Suprapubic skin (tissue), 4 donors: ENCODE measurements around the gene SAPCD1. TPM values are rescaled to one million over a fixed set of nuclear protein-coding genes. Genes with fewer than 3 reads are reported as not detected.
A peak's percentile ranks its signal among the peaks of the same experiment; 100 is the strongest.
"Not testable (repeated sequence)": the region's sequence is repeated elsewhere in the genome, so short reads cannot be mapped to it uniquely, and the experiment has no call there.

Experiments used
- DNase-seq, 2 donors: peaks; one replicate each; pipeline ENCODE4 v3.0.0-alpha.2; 2019; ENCODE audit warnings: low spot score in 2 of 2
- H3K27ac ChIP-seq: fragments of 200-600 bp; sonication (generic); one replicate; pipeline ENCODE4 v1.5.1; 2019
- H3K27me3 ChIP-seq: fragments of 200-600 bp; sonication (generic); one replicate; pipeline ENCODE4 v1.5.1; 2019
- H3K36me3 ChIP-seq: fragments of 200-600 bp; sonication (generic); one replicate; pipeline ENCODE4 v1.5.1; 2019
- H3K4me1 ChIP-seq: fragments of 200-600 bp; sonication (generic); one replicate; pipeline ENCODE4 v1.5.1; 2019
- H3K4me3 ChIP-seq: fragments of 200-600 bp; sonication (generic); one replicate; pipeline ENCODE4 v1.5.1; 2019; ENCODE audit warnings: mild to moderate bottlenecking
- H3K9me3 ChIP-seq: fragments of 200-600 bp; sonication (generic); one replicate; pipeline ENCODE4 v1.5.1; 2019
- EP300 ChIP-seq: sonication (generic); formaldehyde crosslinking; IDR thresholded peaks from one replicate; pipeline ENCODE4 v1.6.1; 2017; ENCODE audit warnings: antibody characterized with exemption
- POLR2A ChIP-seq, 2 donors: fragments of 450-650 bp; IDR thresholded peaks; one replicate each; pipeline ENCODE4 v1.6.1; 2017; ENCODE audit warnings: antibody characterized with exemption in 2 of 2, mild to moderate bottlenecking in 2 of 2, moderate library complexity in 2 of 2
- POLR2AphosphoS5 ChIP-seq, 3 donors: sonication (generic); formaldehyde crosslinking; IDR thresholded peaks; one replicate each; pipeline ENCODE4 v1.6.1; 2017; ENCODE audit warnings: antibody characterized with exemption in 3 of 3
- WGBS: methylation state at CpG from one replicate; pipeline ENCODE4 v1.1.5; 2018; 5-methylcytosine and 5-hydroxymethylcytosine counted together
- total RNA-seq, 4 donors: library from RNA; depleted of rRNA; stranded (reverse); fragments of >200 nt; gene quantifications; one replicate each; pipeline ENCODE4 v1.1.0, GENCODE V29; 2016
- TF ChIP-seq, protein P1 (sequence below), 2 donors: fragments of 200-600 bp in 1 of 2; fragments of 450-650 bp in 1 of 2; sonication (generic) in 1 of 2; IDR thresholded peaks; one replicate each; pipeline ENCODE4 v1.5.1; 2016 to 2019; ENCODE audit warnings: antibody characterized with exemption in 2 of 2, mild to moderate bottlenecking in 1 of 2, moderate library complexity in 1 of 2

SAPCD1 gene
- total RNA-seq, 4 donors from 2014 or later, result 9.3 to 42.2 (median 20.3) TPM

DNA sequence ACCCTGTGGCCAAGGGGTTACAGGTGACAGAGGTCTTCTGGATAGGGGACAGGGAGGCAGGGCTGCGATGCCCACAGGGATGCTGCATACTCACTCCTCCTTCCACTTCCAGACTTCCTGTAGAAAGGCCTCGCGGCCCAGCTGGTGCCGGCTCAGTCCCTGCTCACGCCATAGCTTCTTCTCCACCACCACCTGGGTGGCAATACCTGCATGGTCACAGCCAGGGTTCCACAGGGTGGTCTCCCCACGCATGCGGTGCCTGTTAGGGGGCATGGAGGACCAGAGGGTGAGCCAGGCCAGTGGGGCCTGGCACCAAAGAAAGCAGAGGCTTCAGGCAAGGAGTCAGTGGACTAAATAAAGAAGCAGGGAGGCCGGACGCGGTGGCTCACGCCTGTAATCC, 23.0 kb downstream of the SAPCD1 start:
- peaks cover 80% of the 10 kb centered on the region for H3K36me3 ChIP-seq
- WGBS, result 94% methylated on average over 7 of the region's 11 CpGs
- TF ChIP-seq POLR2AphosphoS5 (IDR thresholded peaks at IDR 0.05), result no peak
- TF ChIP-seq POLR2A (IDR thresholded peaks at IDR 0.05), result no peak
- no peak for TF ChIP-seq EP300

DNA sequence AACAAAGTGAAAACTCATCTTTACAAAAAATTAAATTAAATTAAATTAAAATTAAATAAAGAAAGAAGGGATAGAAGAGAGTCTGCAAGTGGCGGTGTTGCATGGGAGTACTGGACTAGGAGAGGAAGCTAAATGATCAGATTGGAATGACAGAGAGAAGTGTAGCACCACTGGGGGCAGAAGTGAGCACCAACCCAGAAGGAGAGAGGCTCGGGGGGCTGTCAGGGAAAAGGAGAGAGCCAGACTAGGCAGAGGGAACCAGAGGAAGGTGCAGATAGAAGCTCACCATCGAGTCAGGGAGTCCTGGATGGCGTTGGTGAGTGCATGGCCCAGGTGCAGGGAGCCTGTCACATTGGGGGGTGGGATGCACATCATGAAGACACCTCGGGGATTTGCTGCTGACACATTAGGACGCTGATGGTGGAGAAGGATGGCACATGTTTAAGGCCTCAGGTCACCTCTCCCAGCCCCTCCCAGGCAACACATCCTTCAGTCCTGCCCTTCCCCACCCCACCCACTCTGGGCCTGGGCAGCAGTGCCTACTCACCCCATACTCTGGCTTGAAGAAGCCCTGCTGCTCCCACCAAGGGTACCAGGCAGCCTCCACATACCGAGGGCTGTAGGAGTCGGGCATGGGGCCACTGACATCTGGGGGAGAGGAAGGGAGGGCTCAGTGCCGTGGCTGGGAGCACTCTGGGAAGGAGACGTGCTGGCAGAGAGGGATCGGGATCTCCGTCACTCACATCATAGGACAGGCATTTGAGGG, 29.1 kb downstream of the SAPCD1 start:
- DNase-seq, result no peak
- H3K36me3 ChIP-seq, result peaks cover 45% of the 10 kb centered on the region

More for the DNA sequence above, 23.0 kb downstream of the SAPCD1 start:
- DNase-seq, result no peak
- Histone ChIP-seq H3K4me1 (peaks cover 2% of the 10 kb centered on the region), H3K27me3 (no peaks in the 10 kb centered on the region), H3K27ac (no peak overlapping the region), H3K9me3 (no peaks in the 10 kb centered on the region), H3K4me3 (no peak overlapping the region)

DNA sequence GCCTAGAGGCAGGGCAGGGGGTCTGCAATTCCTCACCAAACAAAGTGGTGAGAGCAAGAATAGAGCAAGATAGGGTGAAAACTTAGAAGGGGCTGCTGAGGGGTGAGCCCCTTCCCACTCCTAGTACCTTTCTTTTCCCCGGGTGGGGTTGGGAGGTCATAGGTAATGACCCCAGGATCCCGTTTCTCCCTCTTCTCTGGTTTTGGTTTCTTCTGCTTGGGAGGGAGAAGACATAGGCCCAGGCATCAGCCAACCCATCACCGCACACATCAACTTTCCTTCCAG, 29.6 kb downstream of the SAPCD1 start:
- Histone ChIP-seq H3K9me3 (no peaks in the 10 kb centered on the region), H3K4me1 (peaks cover 41% of the 10 kb centered on the region), H3K27me3 (no peaks in the 10 kb centered on the region), H3K27ac (no peak overlapping the region), H3K36me3 (peaks cover 45% of the 10 kb centered on the region), H3K4me3 (no peak overlapping the region)
- WGBS, result 72% methylated on average over 3 of the region's 3 CpGs
- TF ChIP-seq, protein P1, sequence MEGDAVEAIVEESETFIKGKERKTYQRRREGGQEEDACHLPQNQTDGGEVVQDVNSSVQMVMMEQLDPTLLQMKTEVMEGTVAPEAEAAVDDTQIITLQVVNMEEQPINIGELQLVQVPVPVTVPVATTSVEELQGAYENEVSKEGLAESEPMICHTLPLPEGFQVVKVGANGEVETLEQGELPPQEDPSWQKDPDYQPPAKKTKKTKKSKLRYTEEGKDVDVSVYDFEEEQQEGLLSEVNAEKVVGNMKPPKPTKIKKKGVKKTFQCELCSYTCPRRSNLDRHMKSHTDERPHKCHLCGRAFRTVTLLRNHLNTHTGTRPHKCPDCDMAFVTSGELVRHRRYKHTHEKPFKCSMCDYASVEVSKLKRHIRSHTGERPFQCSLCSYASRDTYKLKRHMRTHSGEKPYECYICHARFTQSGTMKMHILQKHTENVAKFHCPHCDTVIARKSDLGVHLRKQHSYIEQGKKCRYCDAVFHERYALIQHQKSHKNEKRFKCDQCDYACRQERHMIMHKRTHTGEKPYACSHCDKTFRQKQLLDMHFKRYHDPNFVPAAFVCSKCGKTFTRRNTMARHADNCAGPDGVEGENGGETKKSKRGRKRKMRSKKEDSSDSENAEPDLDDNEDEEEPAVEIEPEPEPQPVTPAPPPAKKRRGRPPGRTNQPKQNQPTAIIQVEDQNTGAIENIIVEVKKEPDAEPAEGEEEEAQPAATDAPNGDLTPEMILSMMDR (IDR thresholded peaks at IDR 0.05), result no peak
- TF ChIP-seq POLR2AphosphoS5 (IDR thresholded peaks at IDR 0.05) (no peak), POLR2A (IDR thresholded peaks at IDR 0.05) (no peak), EP300 (no peak)
- no peak for DNase-seq

More for the DNA sequence above, 29.1 kb downstream of the SAPCD1 start:
- H3K4me1 ChIP-seq, result peaks cover 36% of the 10 kb centered on the region
- H3K9me3 ChIP-seq, result no peaks in the 10 kb centered on the region
- H3K27me3 ChIP-seq, result no peaks in the 10 kb centered on the region
- WGBS, result 64% methylated on average over 11 of the region's 12 CpGs
- TF ChIP-seq, protein P1 (IDR thresholded peaks at IDR 0.05), result peak in 1 of 2 donors; percentile 54
- no peak for TF ChIP-seq EP300
- no peak overlapping the region for H3K4me3 ChIP-seq
- no peak overlapping the region for H3K27ac ChIP-seq

DNA sequence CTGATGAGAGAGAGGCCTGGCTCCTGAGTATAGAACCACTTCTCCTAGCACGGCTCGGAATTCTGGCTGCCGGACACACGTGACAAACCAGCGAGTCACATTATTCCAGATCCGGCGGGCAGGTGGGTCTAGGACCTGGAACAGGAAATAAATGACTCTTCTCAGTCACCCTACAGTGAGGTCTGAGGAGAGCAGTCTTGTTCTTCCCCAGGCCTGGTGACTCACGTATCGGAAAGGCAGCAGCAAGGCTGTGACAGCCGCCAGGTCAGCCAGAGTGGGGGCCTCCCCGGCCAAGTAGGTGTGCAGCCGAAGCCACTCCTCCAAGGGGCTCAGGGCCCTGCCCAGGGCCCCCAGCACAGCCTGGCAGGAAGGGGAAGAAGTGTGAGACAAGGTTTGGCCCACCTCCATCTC, 30.3 kb downstream of the SAPCD1 start:
- DNase-seq, result no peak
- Histone ChIP-seq H3K4me1 (peaks cover 45% of the 10 kb centered on the region), H3K4me3 (no peak overlapping the region), H3K27ac (no peak overlapping the region), H3K9me3 (no peaks in the 10 kb centered on the region), H3K36me3 (peaks cover 39% of the 10 kb centered on the region), H3K27me3 (no peaks in the 10 kb centered on the region)
- no peak for TF ChIP-seq POLR2A (IDR thresholded peaks at IDR 0.05)
- TF ChIP-seq, protein P1 (IDR thresholded peaks at IDR 0.05), result no peak
- no peak for TF ChIP-seq POLR2AphosphoS5 (IDR thresholded peaks at IDR 0.05)
- 82% methylated on average over 12 of the region's 12 CpGs for WGBS

DNA sequence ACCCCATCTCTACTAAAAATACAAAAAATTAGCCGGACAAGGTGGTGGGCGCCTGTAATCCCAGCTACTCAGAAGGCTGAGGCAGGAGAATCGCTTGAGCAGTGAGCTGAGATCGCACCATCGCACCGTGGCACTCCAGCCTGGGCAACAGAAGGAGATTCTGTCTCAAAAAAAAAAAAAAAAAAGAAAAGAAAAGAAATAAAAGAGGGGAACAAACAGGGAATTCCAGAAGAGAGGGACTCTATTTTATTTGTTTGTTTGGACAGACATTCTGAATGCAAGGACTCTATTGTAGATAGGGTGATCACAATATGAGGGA, 31.4 kb downstream of the SAPCD1 start:
- Histone ChIP-seq H3K36me3 (peaks cover 32% of the 10 kb centered on the region), H3K4me1 (peaks cover 45% of the 10 kb centered on the region), H3K4me3 (peak overlapping the region; percentile 70), H3K27ac (peak overlapping the region; percentile 97)
- DNase-seq, H3K27me3 ChIP-seq, H3K9me3 ChIP-seq: not testable (repeated sequence)
- WGBS, result 89% methylated on average over 6 of the region's 6 CpGs

DNA sequence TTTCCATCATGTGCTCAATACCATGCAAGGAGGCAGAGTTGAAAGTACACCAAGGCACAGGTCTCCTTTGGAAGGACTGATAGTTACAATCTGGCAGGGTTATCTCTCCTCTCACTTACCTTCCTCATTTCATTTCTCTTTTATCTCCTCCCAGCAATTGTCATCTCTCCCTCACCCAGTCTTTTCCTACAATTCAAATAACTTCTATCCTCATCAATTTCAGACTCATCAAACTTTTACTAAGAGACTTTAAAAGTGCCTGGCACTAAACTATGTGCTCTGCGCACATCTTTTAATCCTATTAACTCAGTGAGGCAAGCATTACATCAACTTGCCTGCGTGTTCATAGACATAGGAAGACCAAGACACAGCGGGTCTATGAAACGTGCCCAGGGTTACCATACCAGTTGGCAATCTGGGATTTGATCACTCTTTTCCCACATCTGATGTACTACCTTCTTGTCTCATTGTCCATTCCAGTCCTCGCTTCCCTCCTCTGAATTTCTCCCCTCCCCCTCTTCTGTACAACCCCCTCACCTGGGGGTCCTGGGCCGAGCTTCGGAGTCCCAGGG, 31.9 kb downstream of the SAPCD1 start:
- 7% methylated on average over 7 of the region's 7 CpGs for WGBS
- no peak for DNase-seq

More for the DNA sequence above, 31.9 kb downstream of the SAPCD1 start:
- no peak for TF ChIP-seq POLR2AphosphoS5 (IDR thresholded peaks at IDR 0.05)
- TF ChIP-seq POLR2A (IDR thresholded peaks at IDR 0.05), result no peak
- no peak for TF ChIP-seq EP300
- Histone ChIP-seq H3K9me3 (no peaks in the 10 kb centered on the region), H3K27me3 (no peaks in the 10 kb centered on the region), H3K4me3 (peak overlapping the region; percentile 70), H3K36me3 (peaks cover 29% of the 10 kb centered on the region), H3K4me1 (peaks cover 43% of the 10 kb centered on the region), H3K27ac (peak overlapping the region; percentile 97)
